GM18498 (cell line): ENCODE measurements around the gene SALL4.
"Not testable (repeated sequence)": the region's sequence is repeated elsewhere in the genome, so short reads cannot be mapped to it uniquely, and the experiment has no call there.

Experiments
- ATAC-seq: cut with Tn5 transposase; IDR thresholded peaks from one replicate; pipeline ENCODE4 v1.9.1; 2021; ENCODE audit warnings: mild to moderate bottlenecking, moderate library complexity; ENCODE audit not compliant: unreplicated experiment

Gene SALL4

DNA sequence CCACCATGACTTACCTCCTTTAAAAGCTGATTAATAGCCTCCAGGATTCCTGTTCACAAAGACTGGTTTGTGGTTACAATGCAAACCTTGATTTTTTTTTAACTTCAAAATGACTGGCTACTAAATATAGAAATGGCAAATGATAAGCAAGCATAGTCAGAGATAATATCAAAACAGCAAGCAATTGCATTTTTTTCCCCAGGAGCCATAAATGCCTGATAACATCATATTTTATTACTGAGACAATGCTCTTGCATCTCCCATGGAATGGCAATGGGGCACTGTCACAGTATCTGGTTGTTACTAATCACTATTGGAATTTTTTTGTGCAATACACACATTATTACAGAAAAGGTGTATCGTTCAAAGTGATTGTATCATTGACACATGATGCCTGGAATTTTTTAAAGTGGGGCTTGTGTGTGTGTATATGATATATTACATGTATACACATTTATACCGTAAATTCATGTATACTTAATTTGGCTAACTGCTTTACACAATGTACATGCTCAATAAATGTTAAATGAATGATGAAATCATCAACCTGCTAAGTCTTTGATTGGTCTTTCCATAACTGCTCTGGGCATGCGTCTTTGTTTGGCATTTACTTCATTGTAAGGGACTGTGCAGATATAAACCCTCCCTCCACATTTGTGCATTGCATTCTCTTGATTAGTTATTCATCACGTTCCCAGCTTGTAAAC lies 980 bp upstream of the SALL4 start:
- no peak for ATAC-seq

DNA sequence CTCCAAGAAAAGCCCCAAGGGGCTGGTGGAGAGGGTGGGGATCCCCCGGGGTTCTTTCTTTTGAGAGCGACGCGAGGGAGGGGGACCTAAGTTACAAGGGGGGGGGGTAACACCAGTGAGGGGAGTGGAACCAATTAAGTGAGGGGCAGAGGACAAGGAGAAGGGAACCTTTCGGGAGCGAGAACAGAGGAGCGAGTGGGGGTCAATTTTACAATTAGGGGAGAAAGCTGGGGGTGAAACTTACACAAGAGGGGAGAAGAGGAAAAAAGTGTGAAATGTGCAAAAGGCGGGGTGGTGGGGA lies 548 bp downstream of the SALL4 start:
- no peak for ATAC-seq

DNA sequence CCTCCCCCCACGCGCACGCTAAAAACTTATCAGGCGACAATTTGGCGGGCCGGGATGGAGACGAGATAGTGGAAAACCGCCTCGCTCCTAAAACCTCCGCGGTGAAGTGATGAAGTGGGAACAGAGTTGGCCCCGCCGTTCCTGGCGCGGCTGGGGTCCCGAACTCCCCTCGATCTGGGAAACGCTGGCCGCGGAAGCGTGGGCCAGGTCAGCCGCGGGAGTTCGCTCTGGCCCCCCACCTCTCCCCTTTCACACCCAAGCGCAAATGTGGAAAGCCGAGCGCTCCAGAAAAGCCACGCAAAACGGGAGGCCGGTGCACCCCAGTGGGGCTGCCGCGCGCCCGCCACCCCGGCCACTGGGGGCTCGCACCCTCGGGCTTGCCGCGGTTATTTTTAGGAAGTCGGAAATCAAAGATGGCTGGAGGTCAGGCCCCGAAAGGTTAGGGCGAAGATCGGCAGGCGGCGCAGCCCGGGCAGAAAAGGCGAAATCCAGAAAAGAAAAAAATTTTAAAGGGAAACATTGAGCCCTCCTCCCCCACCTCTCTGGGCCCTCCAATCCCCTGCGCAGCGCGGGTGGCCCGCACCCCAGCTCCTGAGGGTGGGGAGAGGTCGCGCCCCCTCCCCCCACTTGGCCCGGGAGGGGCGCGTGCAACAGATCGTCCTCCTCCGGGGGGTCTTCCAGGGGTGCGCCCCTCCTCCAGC lies 1.0 kb downstream of the SALL4 start:
- ATAC-seq, result no peak

DNA sequence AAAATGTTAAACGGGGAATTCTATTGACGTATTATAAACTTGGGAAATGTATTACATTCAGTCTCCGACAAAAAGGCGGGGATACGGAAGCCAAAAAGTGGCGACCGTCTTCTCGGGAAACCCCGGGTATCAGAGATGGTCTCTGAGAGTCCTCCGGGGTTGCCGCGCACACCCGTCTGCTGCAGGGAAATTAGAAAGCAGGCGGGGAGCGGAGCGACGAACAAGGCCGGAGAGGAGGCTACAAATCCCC lies 1.5 kb downstream of the SALL4 start:
- no peak for ATAC-seq

DNA sequence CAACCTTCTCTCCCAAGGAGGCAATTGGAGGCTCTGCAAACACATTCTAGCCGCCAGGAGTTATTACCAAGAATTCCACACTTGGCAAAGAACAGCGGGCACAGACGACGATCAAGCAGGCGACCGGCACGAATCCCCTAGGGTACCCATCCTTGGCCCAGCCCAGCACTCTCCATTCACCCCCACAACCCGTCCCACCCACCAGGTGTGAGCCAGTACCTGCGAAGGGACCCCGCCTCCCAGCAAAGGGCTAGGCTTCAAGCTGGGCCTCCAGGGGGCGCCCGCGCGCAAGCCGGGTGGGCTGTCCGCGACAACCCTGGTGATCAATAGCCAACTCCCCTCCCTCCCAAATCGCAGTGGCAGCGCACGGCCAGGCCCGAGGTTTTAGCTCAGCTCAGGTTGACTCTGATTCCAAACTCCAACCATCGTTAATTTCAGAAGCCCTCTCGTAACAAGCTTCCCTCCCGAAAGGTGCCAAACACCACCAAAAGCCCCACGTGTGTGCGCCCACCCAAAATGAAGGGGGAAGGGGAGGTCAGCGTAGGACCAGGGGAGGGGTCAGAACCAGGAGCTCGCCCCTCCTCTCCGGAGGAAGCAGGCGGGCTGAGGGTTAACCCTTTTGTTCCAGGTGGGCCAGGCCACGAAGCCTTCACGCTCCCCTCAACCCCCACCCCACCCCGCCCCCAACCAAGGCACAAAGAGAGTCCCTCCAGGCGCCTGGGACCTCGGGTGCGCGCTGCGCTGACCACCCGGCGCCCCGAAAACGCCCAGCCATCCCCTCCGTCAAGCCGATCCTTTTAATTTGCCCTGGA lies 2.1 kb downstream of the SALL4 start:
- ATAC-seq, result no peak

DNA sequence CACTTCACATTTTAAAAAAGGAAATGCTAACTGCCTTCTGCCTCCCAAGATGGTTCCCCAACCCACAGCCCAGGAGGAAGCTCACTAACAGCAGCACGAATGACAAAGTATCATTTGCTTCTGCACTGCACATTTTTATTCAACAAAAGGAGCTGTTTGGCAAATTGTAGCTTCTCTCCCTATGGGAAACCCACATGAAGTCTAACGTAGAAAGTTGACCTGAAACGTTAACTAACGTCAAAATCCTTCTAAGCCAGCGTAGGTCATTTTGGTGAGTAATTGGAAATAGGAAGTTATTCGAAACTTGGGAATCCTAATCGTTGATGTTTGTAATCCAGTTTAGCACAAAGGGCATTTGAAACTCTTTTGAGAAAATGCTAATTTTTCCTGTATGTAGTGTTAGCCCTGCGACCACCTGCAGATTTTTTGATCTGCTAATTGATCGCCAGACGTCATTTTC lies 2.9 kb downstream of the SALL4 start:
- no peak for ATAC-seq

DNA sequence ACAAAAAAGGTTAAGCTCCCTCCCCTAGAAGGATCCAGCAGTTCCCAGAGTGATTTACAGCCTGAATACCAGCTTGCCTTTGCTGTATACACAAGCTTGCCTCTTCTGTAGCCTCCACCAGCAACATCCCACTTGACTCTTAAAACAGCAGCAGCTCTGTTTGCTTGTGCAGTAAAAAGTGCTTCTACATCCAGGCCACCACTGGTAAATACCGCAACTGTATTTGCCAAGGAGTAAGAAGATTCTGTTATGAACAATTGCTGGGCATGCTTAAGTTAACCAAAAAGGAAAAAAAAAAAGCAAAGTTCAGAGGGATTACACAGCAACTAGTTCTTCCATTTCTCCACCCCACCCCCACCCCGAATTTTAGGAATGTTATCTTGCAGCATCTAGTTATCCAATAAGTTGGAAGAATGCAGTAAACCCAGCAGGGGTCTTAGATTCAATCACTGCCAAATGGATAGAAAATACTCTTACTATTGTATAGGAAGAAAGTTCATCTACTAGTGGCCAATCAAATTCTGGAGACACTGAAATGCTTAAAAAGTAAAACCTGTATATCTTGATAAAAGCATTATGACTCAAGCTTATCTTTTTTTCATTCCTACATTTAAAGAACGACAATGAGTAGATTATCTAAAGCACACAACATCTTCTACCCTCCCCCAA lies 4.8 kb downstream of the SALL4 start:
- no peak for ATAC-seq

DNA sequence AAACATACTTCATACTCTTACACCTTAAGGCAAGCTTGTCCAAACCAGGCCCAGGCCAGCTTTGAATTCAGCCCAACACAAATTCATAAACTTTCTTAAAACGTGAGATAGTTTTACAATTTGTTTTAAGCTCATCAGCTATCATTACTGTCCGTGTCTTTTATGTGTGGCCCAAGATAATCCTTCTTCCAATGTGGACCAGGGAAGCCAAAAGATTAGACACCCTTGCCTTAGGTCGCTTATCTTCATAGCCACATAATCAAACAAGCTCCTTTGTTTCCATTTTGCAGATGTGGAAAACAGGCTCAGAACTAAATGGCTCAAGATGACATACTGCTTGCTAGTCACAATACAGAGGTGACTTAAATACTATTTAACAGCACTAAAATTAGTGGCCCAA lies 6.0 kb downstream of the SALL4 start:
- ATAC-seq, result no peak

DNA sequence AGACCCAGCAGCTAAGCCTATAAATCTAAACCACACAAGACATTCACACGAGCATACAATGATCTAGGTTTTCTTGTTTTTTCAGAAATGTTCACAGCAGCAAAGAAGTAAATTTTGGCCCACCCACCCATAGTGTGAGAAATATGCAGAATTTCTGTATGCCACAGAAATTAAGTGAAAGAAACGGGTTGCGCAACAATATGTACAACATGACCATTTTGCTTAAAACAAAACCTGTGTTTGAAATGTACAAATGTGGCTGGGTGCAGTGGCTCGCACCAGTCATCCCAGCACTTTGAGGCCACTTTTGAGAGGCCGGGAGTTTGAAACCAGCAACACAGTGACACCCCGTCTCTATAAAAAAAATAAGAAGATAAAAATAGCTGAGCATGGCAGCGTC lies 9.4 kb downstream of the SALL4 start:
- no peak for ATAC-seq

DNA sequence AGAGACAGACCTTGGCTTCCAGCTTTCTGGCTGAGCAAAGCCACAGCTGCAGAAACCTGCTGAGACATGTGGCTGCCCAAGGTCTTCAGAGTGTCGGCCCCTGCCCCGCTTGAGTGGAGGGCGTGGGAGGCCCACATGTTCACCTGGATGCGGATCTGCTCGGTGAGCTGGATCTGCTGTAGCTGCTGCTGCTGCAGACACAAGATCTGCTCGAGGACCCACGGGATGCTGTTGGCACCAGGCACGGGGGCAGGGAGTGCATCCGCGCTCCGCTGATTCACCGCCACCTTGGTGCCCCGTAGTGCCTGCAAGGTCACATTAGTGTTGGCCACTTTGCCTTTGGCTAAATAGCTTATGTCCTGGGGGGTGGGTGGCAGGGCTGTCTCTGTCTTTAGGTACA lies 10.7 kb downstream of the SALL4 start:
- no peak for ATAC-seq

DNA sequence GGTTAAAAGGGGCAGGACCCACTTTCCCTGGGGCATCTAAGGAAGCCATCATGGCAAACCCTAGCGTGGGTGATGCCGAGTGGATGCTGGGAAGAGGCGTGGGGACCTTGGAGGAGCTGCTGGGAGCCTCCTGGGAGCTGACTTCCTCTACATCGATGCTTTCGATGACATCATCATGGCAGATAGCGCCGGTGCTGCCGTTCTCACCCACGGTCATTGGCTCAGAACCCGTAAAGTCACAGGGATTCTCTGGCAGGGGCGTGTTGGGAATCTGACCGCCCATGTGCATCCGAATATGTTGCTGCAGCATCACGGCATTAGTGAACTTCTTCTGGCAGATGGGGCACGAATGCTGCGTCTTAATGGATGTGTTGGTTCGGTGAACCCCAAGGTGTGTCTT lies 12.1 kb downstream of the SALL4 start:
- no peak for ATAC-seq

DNA sequence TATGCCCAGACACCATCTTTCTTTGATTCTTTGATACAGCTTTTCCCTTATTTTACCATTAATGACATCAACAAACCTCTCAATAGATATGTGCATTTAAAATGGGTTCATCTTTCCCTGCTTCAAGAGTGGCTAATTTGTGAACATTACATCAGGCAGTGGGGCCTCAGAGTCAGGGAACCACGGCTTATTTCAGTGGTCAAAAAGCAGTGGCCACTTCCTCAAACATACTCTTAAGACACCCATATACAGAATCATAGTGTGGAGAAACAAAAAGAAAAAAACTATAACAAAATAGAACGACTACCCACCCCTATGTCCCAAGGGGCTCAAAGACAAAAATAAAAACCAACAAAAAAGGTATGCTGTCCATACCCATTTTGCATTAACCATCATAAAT lies 12.9 kb downstream of the SALL4 start:
- no peak for ATAC-seq

DNA sequence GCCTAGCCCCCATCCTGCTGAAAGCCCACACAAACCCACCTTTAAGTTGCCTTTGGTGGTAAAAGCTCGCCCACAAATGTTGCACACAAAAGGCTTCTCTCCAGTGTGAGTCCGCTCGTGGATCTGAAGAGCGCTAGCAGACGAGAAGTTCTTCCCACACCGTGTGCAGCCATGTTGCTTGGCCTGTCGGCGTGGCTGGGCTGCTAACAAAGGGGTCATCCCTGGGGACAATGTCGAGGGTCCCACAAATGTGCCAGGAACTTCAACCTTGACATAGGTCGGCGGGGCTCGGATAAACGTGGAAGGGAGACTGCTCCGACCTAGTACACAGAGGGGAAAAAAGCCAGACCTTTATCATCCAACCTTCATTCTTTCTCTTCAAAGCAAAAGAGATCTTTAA lies 13.5 kb downstream of the SALL4 start:
- ATAC-seq, result no peak

DNA sequence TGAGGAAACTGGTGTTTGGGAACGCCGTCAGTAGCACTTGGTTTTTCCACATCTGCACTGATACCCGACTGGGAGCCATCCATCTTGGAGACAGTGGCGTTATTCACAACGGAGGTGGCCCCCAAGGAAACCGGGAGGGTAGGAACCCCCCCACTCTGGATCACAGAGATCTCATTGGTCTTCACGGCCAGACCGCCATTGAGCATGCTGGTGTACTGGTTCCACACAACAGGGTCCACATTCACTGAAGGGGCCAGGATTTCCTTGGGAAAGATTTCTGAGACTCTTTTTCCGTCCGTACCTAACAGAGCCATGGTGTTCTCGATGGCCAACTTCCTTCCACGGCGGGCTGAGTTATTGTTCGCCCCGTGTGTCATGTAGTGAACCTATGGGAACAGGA lies 18.0 kb downstream of the SALL4 start:
- no peak for ATAC-seq

DNA sequence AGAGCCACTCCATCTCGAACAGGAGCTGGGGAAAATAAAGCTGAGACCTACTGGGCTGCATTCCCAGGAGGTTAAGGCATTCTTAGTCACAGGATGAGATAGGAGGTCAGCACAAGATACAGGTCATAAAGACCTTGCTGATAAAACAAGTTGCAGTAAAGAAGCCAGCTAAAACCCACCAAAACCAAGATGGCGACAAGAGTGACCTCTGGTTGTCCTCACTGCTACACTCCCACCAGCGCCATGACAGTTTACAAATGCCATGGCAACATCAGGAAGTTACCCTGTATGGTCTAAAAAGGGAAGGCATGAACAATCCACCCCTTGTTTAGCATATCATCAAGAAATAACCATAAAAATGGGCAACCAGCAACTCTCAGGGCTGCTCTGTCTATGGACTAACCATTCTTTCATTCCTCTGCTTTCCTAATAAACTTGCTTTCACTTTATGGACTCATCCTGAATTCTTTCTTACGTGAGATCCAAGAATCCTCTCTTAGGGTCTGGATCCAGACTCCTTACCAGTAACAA lies 24.0 kb downstream of the SALL4 start:
- not testable (repeated sequence) for ATAC-seq

DNA sequence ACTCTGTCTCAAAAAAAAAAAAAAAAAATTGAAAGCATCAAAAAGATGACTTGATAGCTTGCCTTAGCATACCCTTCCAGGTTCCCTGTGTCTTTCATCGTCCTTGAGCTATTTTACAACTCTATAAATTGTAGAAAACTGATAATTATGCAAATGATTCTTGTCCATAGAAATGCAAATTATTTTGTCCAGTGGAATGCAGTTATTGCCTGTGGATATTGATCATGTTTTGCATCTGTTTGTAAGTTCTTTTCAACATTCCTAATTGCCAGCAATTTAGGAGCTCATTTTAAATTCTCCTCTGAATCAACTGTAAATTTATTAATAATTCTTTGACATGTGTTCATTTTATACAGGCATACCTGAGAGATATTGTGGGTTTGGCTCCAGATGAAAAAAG lies 27.1 kb downstream of the SALL4 start:
- no peak for ATAC-seq

DNA sequence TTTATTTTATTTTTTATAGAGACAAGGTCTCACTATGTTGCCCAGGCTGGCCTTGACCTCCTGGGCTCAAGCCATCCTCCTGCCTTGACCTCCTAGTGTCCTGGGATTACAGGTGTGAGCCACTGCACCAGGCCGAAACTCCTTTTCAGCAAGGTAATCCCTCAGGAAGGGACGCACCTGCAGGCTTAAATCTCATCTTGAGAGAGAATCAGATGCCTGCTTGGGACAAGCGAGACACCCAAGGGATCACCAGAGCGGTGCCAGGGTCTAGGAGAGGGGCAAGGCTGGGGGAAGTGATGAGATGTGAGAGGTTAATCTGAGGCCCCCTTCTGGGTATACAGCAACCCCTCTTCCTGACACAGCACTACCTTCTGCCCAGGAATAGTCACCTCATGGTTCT lies 30.1 kb downstream of the SALL4 start:
- no peak for ATAC-seq

DNA sequence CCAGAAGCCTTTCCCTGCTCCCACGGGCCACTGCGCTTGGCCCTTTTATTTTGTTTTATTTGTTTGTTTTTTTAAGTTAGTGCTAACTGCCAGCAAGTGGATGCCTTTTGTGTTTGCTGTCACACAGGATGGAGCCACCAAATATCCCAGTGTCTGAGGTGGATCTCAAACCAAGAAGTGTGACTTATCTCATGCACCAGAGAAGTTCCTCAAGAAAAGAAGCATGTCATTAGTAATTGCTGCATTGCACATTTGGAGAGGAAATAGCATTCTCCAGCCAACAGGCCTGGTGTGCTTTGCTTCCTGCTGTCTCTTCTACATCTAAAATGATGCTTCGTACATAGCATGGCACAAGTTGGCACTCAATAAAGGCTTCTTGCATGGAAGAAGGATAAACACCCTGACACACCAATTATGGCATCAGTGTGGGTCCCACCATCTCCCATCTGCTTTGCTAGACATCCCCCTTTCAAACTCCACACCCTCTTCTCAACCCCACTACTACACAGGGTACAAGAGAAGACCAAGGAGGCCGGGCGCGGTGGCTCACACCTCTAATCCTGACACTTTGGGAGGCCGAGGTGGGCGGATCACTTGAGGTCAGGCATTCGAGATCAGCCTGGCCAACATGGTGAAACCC lies 32.2 kb downstream of the SALL4 start:
- ATAC-seq, result no peak

DNA sequence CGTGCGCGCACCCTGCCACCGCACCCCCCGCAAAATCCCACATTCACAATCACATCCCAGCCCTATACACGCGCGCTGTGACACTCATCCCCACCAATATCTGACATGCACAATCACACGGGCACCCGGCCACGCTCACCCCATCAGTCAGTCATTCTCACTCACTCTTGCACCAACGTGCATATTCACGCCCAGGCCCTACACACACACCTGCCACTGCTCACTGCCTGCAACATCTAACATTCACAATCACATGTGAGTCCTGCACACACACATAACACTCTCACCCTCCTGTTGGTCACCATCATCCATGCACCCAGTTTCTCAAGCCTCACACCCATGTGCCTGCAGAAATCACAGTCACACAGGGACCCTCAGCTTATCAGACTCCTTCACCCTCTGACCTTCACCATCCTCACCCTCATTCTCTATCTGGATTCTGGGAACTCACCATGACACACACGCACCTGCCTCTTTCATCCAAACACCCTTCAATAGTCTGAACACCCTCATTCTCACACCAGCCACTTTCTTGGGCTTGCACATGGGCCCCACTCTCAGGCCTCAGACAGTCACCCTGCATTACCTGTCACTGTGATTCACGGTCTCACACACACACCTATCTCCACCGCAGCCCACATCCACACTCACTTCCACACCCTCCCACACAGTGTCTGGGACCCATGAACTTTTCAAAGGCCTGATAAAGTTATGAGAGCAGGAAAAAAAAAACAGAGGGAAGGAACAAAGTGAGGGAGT lies 33.4 kb downstream of the SALL4 start:
- no peak for ATAC-seq
